ENCODE measurements around the gene ASIC2. TPM values are rescaled to one million over a fixed set of nuclear protein-coding genes. Genes with fewer than 3 reads are reported as not detected.
A peak's percentile ranks its signal among the peaks of the same experiment; 100 is the strongest.

Gene ASIC2
- total and polyA plus RNA-seq, 2 donors from 2014 or later, result 0.60 to 2.9 TPM

DNA sequence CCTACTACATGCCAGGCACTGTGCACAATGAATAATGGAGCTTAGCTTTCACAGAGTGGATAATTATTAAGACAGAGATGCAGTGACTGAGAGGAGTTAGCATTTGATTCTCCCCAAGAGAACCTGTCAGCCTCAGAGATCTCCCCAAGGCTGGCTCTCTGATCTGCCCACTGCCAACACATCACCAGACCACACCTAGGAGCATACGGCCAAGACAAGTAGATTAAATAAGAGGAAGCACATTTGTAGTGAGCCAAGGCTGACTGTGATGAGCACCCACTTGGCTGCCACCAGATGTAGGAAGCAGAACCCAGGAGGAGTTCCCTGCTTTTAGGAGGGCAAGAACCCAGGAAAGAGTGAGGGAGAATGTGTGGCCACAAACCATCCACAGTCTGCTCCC, 171.3 kb downstream of the ASIC2 start:
- H3K36me3 ChIP-seq (ENCODE audit: control insufficient read depth in 2 of 3, insufficient read depth in 3 of 3, low read length in 3 of 3), result no peaks in the 10 kb centered on the region
- FAIRE-seq (no peak), DNase-seq (no peak)
- no peaks in the 10 kb centered on the region for H3K9me3 ChIP-seq (ENCODE audit: control insufficient read depth in 2 of 3, insufficient read depth in 1 of 3, low read length in 3 of 3)
- no peak overlapping the region for H3K27ac ChIP-seq (ENCODE audit: low read depth in 2 of 2, low read length in 2 of 2)
- H3K4me1 ChIP-seq (ENCODE audit: control insufficient read depth in 2 of 3, insufficient read depth in 2 of 3, low read depth in 1 of 3, low read length in 3 of 3), result no peaks in the 10 kb centered on the region
- TF ChIP-seq, protein P1, sequence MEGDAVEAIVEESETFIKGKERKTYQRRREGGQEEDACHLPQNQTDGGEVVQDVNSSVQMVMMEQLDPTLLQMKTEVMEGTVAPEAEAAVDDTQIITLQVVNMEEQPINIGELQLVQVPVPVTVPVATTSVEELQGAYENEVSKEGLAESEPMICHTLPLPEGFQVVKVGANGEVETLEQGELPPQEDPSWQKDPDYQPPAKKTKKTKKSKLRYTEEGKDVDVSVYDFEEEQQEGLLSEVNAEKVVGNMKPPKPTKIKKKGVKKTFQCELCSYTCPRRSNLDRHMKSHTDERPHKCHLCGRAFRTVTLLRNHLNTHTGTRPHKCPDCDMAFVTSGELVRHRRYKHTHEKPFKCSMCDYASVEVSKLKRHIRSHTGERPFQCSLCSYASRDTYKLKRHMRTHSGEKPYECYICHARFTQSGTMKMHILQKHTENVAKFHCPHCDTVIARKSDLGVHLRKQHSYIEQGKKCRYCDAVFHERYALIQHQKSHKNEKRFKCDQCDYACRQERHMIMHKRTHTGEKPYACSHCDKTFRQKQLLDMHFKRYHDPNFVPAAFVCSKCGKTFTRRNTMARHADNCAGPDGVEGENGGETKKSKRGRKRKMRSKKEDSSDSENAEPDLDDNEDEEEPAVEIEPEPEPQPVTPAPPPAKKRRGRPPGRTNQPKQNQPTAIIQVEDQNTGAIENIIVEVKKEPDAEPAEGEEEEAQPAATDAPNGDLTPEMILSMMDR (IDR thresholded peaks at IDR 0.05; ENCODE audit: borderline replicate concordance, extremely low read depth, insufficient read depth), result no peak
- H3K9ac ChIP-seq (ENCODE audit: low read length in 3 of 3), result no peak overlapping the region
- no peak overlapping the region for H3K4me3 ChIP-seq (ENCODE audit: low read length in 3 of 3)
- intact Hi-C loops (cut with DNase I), result no loop called here
- H3K27me3 ChIP-seq (ENCODE audit: control insufficient read depth, insufficient read depth, low read length), result no peaks in the 10 kb centered on the region

DNA sequence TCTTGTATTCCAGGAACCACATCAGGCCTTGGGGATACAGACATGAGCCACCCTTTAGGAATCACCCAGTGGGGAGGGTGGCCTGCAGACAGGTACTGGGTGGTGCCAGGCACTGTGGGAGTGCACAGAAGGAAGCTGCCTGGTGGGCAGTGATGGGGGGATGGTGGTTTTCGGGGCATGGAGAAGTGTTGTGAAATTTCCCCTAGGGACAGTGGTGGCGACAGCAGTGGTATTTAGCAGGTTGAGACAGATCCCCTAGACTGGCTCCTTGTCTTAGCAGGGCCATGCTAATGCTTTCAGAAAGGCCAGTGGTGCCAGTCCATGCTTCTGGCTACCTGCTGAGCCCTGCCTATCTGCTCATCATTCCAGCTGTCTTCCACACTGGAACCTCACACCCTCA, 171.8 kb downstream of the ASIC2 start:
- Histone ChIP-seq H3K9ac (ENCODE audit: low read length in 3 of 3) (no peak overlapping the region), H3K27me3 (ENCODE audit: control insufficient read depth, insufficient read depth, low read length) (no peaks in the 10 kb centered on the region), H3K36me3 (ENCODE audit: control insufficient read depth in 2 of 3, insufficient read depth in 3 of 3, low read length in 3 of 3) (no peaks in the 10 kb centered on the region), H3K27ac (ENCODE audit: low read depth in 2 of 2, low read length in 2 of 2) (no peak overlapping the region), H3K9me3 (ENCODE audit: control insufficient read depth in 2 of 3, insufficient read depth in 1 of 3, low read length in 3 of 3) (no peaks in the 10 kb centered on the region), H3K4me1 (ENCODE audit: control insufficient read depth in 2 of 3, insufficient read depth in 2 of 3, low read depth in 1 of 3, low read length in 3 of 3) (no peaks in the 10 kb centered on the region), H3K4me3 (ENCODE audit: low read length in 3 of 3) (no peak overlapping the region)
- DNase-seq (no peak), FAIRE-seq (no peak)
- intact Hi-C loops (cut with DNase I), result no loop called here
- TF ChIP-seq, protein P1 (IDR thresholded peaks at IDR 0.05; ENCODE audit: borderline replicate concordance, extremely low read depth, insufficient read depth), result no peak

DNA sequence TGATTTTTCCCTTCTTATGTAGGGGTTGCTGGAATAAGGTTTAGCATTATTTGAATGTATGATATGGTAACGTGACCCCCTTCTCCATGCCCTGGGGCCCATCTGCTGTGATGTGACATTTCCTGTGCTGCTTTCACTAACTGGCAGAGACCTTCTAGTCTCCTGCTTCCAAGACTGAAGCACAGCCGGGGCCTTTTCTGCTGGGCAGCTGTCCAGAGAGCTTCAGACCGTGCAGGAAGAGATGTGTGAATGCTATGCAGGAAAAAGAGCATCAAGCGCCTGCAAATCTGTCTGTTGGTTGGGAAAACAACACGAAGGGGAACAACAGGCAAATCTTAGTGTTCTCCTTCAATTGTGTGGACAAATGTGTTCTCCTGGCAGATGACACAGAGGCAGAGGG, 173.0 kb downstream of the ASIC2 start:
- DNase-seq (peak in 2 of 5 donors; percentile 16 to 59), FAIRE-seq (no peak)
- H3K9ac ChIP-seq (ENCODE audit: low read length in 3 of 3), result no peak overlapping the region
- H3K27ac ChIP-seq (ENCODE audit: low read depth in 2 of 2, low read length in 2 of 2), result no peak overlapping the region
- no peaks in the 10 kb centered on the region for H3K9me3 ChIP-seq (ENCODE audit: control insufficient read depth in 2 of 3, insufficient read depth in 1 of 3, low read length in 3 of 3)
- no peaks in the 10 kb centered on the region for H3K4me1 ChIP-seq (ENCODE audit: control insufficient read depth in 2 of 3, insufficient read depth in 2 of 3, low read depth in 1 of 3, low read length in 3 of 3)
- no peaks in the 10 kb centered on the region for H3K27me3 ChIP-seq (ENCODE audit: control insufficient read depth, insufficient read depth, low read length)
- TF ChIP-seq, protein P1 (IDR thresholded peaks at IDR 0.05; ENCODE audit: borderline replicate concordance, extremely low read depth, insufficient read depth), result no peak
- no peaks in the 10 kb centered on the region for H3K36me3 ChIP-seq (ENCODE audit: control insufficient read depth in 2 of 3, insufficient read depth in 3 of 3, low read length in 3 of 3)
- intact Hi-C loops (cut with DNase I), result no loop called here
- H3K4me3 ChIP-seq (ENCODE audit: low read length in 3 of 3), result no peak overlapping the region

GRCh38 chr17:33118391-33119075, 174.6 kb downstream of the ASIC2 start:
- Histone ChIP-seq H3K9me3 (ENCODE audit: control insufficient read depth in 2 of 3, insufficient read depth in 1 of 3, low read length in 3 of 3) (no peaks in the 10 kb centered on the region), H3K27ac (ENCODE audit: low read depth in 2 of 2, low read length in 2 of 2) (no peak overlapping the region), H3K4me3 (ENCODE audit: low read length in 3 of 3) (no peak overlapping the region), H3K27me3 (ENCODE audit: control insufficient read depth, insufficient read depth, low read length) (no peaks in the 10 kb centered on the region), H3K9ac (ENCODE audit: low read length in 3 of 3) (no peak overlapping the region), H3K4me1 (ENCODE audit: control insufficient read depth in 2 of 3, insufficient read depth in 2 of 3, low read depth in 1 of 3, low read length in 3 of 3) (no peaks in the 10 kb centered on the region), H3K36me3 (ENCODE audit: control insufficient read depth in 2 of 3, insufficient read depth in 3 of 3, low read length in 3 of 3) (no peaks in the 10 kb centered on the region)
- FAIRE-seq, result no peak
- intact Hi-C loops (cut with DNase I), result no loop called here
- no peak for DNase-seq
- TF ChIP-seq, protein P1 (IDR thresholded peaks at IDR 0.05; ENCODE audit: borderline replicate concordance, extremely low read depth, insufficient read depth), result no peak

All from kidney (tissue), 14 donors.